Measurements from ENCODE around the gene FOXP1. TPM values are rescaled to one million over a fixed set of nuclear protein-coding genes. Genes with fewer than 3 reads are reported as not detected.

Gene FOXP1
- total RNA-seq, 2 donors from 2014 or later: 41.7 to 94.3 TPM

- Histone ChIP-seq H3K4me3 (ENCODE audit: low read length) (no peak overlapping the region), H3K9me3 (ENCODE audit: control insufficient read depth, low read length) (no peaks in the 10 kb centered on the region), H3K27me3 (ENCODE audit: control insufficient read depth, insufficient read depth, low read length, poor library complexity, severe bottlenecking) (no peaks in the 10 kb centered on the region), H3K36me3 (ENCODE audit: control insufficient read depth, insufficient read depth, low read length) (no peaks in the 10 kb centered on the region), H3K4me1 (ENCODE audit: control insufficient read depth, insufficient read depth, low read length) (peaks cover 3% of the 10 kb centered on the region), H3K27ac (ENCODE audit: low read depth, low read length) (no peak overlapping the region), H3K9ac (ENCODE audit: extremely low read depth, low read length, poor library complexity, severe bottlenecking) (no peak overlapping the region)
- WGBS, 2 experiments (ENCODE audit: insufficient coverage in 1 of 2, insufficient read length in 1 of 2): 93 to 97% methylated on average over 3 to 10 of the region's 10 CpGs
- Mint-ChIP-seq H3K27me3 (ENCODE audit: insufficient read depth) (no peaks in the 10 kb centered on the region), H3K9me3 (no peaks in the 10 kb centered on the region), H3K4me1 (peaks cover 55% of the 10 kb centered on the region), H3K27ac (peak overlapping the region; percentile 40), H3K4me3 (no peak overlapping the region), H3K36me3 (ENCODE audit: low read depth) (peaks cover 5% of the 10 kb centered on the region)
- no peak for TF ChIP-seq CTCF (conservative IDR thresholded peaks at IDR 0.05)
- DNase-seq: no peak
Measured at GRCh38 chr3:71503525-71504249, 79.8 kb downstream of the FOXP1 start.

GRCh38 chr3:71502066-71502625 is 81.4 kb downstream of the FOXP1 start:
- Histone ChIP-seq H3K36me3 (ENCODE audit: control insufficient read depth, insufficient read depth, low read length) (no peaks in the 10 kb centered on the region), H3K4me1 (ENCODE audit: control insufficient read depth, insufficient read depth, low read length) (peaks cover 12% of the 10 kb centered on the region), H3K27me3 (ENCODE audit: control insufficient read depth, insufficient read depth, low read length, poor library complexity, severe bottlenecking) (no peaks in the 10 kb centered on the region), H3K9me3 (ENCODE audit: control insufficient read depth, low read length) (no peaks in the 10 kb centered on the region), H3K9ac (ENCODE audit: extremely low read depth, low read length, poor library complexity, severe bottlenecking) (no peak overlapping the region), H3K4me3 (ENCODE audit: low read length) (no peak overlapping the region), H3K27ac (ENCODE audit: low read depth, low read length) (no peak overlapping the region)
- WGBS, 2 experiments (ENCODE audit: insufficient coverage in 1 of 2, insufficient read length in 1 of 2): 80 to 90% methylated on average over 2 to 4 of the region's 5 CpGs
- Mint-ChIP-seq H3K4me3 (no peak overlapping the region), H3K27ac (peak overlapping the region; percentile 90), H3K36me3 (ENCODE audit: low read depth) (peaks cover 5% of the 10 kb centered on the region), H3K9me3 (no peaks in the 10 kb centered on the region), H3K27me3 (ENCODE audit: insufficient read depth) (no peaks in the 10 kb centered on the region), H3K4me1 (peaks cover 71% of the 10 kb centered on the region)
- DNase-seq: no peak
- no peak for TF ChIP-seq CTCF (conservative IDR thresholded peaks at IDR 0.05)

- Histone ChIP-seq H3K36me3 (ENCODE audit: control insufficient read depth, insufficient read depth, low read length) (no peaks in the 10 kb centered on the region), H3K4me3 (ENCODE audit: low read length) (no peak overlapping the region), H3K9me3 (ENCODE audit: control insufficient read depth, low read length) (no peaks in the 10 kb centered on the region), H3K27ac (ENCODE audit: low read depth, low read length) (no peak overlapping the region), H3K27me3 (ENCODE audit: control insufficient read depth, insufficient read depth, low read length, poor library complexity, severe bottlenecking) (no peaks in the 10 kb centered on the region), H3K4me1 (ENCODE audit: control insufficient read depth, insufficient read depth, low read length) (peaks cover 12% of the 10 kb centered on the region), H3K9ac (ENCODE audit: extremely low read depth, low read length, poor library complexity, severe bottlenecking) (no peak overlapping the region)
- no peaks in the 10 kb centered on the region for H3K9me3 Mint-ChIP-seq
- 93 to 98% methylated on average over 4 to 6 of the region's 6 CpGs for WGBS, 2 experiments (ENCODE audit: insufficient coverage in 1 of 2, insufficient read length in 1 of 2)
- no peak for DNase-seq
- H3K27me3 Mint-ChIP-seq (ENCODE audit: insufficient read depth): no peaks in the 10 kb centered on the region
- H3K4me3 Mint-ChIP-seq: no peak overlapping the region
- peaks cover 73% of the 10 kb centered on the region for H3K4me1 Mint-ChIP-seq
- H3K27ac Mint-ChIP-seq: peak overlapping the region; percentile 63
- TF ChIP-seq CTCF (conservative IDR thresholded peaks at IDR 0.05): no peak
- H3K36me3 Mint-ChIP-seq (ENCODE audit: low read depth): peaks cover 5% of the 10 kb centered on the region
Measured at GRCh38 chr3:71500696-71501095, 82.8 kb downstream of the FOXP1 start.
